IPS DF 6.9 (cell line): ENCODE data around the gene AADACL2.

ENCODE experiments used
- DNase-seq: peaks from one replicate; pipeline ENCODE4 v3.0.0-alpha.2; 2013; ENCODE audit warnings: low read depth, low spot score
- H3K27ac ChIP-seq: one replicate; pipeline ENCODE4 v1.5.1; 2013; ENCODE audit warnings: low read length, control low read depth
- H3K27me3 ChIP-seq: 2 replicates; pipeline ENCODE4 v1.6.1; 2013; ENCODE audit warnings: mild to moderate bottlenecking, low read length; ENCODE audit not compliant: control insufficient read depth, insufficient read depth
- H3K36me3 ChIP-seq: 2 replicates; pipeline ENCODE4 v1.6.1; 2013; ENCODE audit warnings: low read length; ENCODE audit not compliant: control insufficient read depth, insufficient read depth
- H3K4me1 ChIP-seq: 2 replicates; pipeline ENCODE4 v1.6.1; 2013; ENCODE audit warnings: low read length; ENCODE audit not compliant: control insufficient read depth, insufficient read depth
- H3K4me3 ChIP-seq: 2 replicates; pipeline ENCODE4 v1.5.1; 2013; ENCODE audit warnings: mild to moderate bottlenecking, low read length
- H3K9me3 ChIP-seq: 2 replicates; pipeline ENCODE4 v1.6.1; 2013; ENCODE audit warnings: low read length, inconsistent platforms; ENCODE audit not compliant: control insufficient read depth, insufficient read depth
- WGBS: extraction: QIAGEN DNeasy Blood & Tissue Kit; methylation state at CpG from one replicate; pipeline ENCODE4 v1.1.7; 2013; ENCODE audit warnings: mixed read lengths, missing lambda C conversion rate; ENCODE audit not compliant: insufficient read length, insufficient coverage; 5-methylcytosine and 5-hydroxymethylcytosine counted together

AADACL2 gene

GRCh38 chr3:151798466-151798865 is 64.7 kb downstream of the AADACL2 start:
- Histone ChIP-seq H3K27me3 (no peaks in the 10 kb centered on the region), H3K4me1 (no peaks in the 10 kb centered on the region), H3K4me3 (no peak overlapping the region), H3K9me3 (no peaks in the 10 kb centered on the region), H3K27ac (no peak overlapping the region), H3K36me3 (no peaks in the 10 kb centered on the region)
- DNase-seq, result no peak
- WGBS, result no CpG with 5 or more reads among the region's 2 CpGs

- H3K9me3 ChIP-seq, result no peaks in the 10 kb centered on the region
- no peak overlapping the region for H3K27ac ChIP-seq
- no peak for DNase-seq
- H3K27me3 ChIP-seq, result no peaks in the 10 kb centered on the region
- no peaks in the 10 kb centered on the region for H3K4me1 ChIP-seq
- no CpG with 5 or more reads among the region's 2 CpGs for whole genome bisulfite sequencing
- H3K4me3 ChIP-seq, result no peak overlapping the region
- H3K36me3 ChIP-seq, result no peaks in the 10 kb centered on the region
Measured at GRCh38 chr3:151800431-151800830, 66.7 kb downstream of the AADACL2 start.

DNA sequence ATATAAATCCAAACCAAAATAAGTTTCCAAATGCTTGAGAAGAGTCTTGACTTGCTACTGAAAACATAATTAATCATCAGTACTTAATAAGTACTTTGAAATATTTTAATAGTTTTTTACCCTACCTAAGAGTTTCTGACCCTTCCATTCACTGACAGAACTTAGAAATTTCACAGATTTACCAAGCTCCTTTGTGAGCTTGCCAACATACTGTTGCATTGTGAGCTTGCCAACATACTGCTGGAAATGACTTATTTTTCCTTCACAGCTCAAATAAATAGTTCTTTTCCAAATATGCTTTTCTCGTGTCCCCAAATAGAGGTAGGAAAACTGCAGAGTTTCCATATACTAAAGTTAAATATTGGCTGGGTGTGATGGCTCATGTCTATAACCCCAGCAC is 70.5 kb downstream of the AADACL2 start:
- H3K9me3 ChIP-seq, result no peaks in the 10 kb centered on the region; the same call in 1 of the 2 replicates
- WGBS, result no CpG with 5 or more reads among the region's 1 CpG
- no peak for DNase-seq

GRCh38 chr3:151806838-151807237 is 73.1 kb downstream of the AADACL2 start:
- Histone ChIP-seq H3K9me3 (no peaks in the 10 kb centered on the region; the same call in 1 of the 2 replicates), H3K4me1 (no peaks in the 10 kb centered on the region), H3K4me3 (no peak overlapping the region), H3K27ac (no peak overlapping the region), H3K27me3 (no peaks in the 10 kb centered on the region), H3K36me3 (no peaks in the 10 kb centered on the region)
- DNase-seq, result no peak
- WGBS, result 100% methylated on average over 2 of the region's 15 CpGs

More for the DNA sequence above, 70.5 kb downstream of the AADACL2 start:
- Histone ChIP-seq H3K36me3 (no peaks in the 10 kb centered on the region), H3K27ac (no peak overlapping the region), H3K4me3 (no peak overlapping the region), H3K27me3 (no peaks in the 10 kb centered on the region), H3K4me1 (no peaks in the 10 kb centered on the region)
